Neuron (in vitro differentiated cells): ENCODE data around the gene CCDC90B.
"Not testable (repeated sequence)": the region's sequence is repeated elsewhere in the genome, so short reads cannot be mapped to it uniquely, and the experiment has no call there.

Experiments
- H2AFZ ChIP-seq: one replicate; pipeline ENCODE4 v1.6.1; 2013; ENCODE audit warnings: low read depth, mild to moderate bottlenecking, inconsistent platforms, low read length, moderate library complexity
- H3K27me3 ChIP-seq: one replicate; pipeline ENCODE4 v1.6.1; 2013; ENCODE audit warnings: low read length; ENCODE audit not compliant: insufficient read depth
- H3K36me3 ChIP-seq: one replicate; pipeline ENCODE4 v1.6.1; 2013; ENCODE audit warnings: low read length; ENCODE audit not compliant: insufficient read depth
- H3K4me1 ChIP-seq: one replicate; pipeline ENCODE4 v1.6.1; 2013; ENCODE audit warnings: low read length; ENCODE audit not compliant: insufficient read depth
- H3K4me3 ChIP-seq: 2 replicates; pipeline ENCODE4 v1.5.1; 2013; ENCODE audit warnings: mild to moderate bottlenecking, low read length, moderate library complexity
- H3K9me3 ChIP-seq: one replicate; pipeline ENCODE4 v1.6.1; 2013; ENCODE audit warnings: low read length

The CCDC90B gene

GRCh38 chr11:83285771-83286528 lies at the start of gene CCDC90B:
Gene CCDC90B (minus strand): TSS chr11:83286367. CDS start chr11:83285972, 395 bp downstream.
- H3K36me3 ChIP-seq: no peaks in the 10 kb centered on the region
- no peaks in the 10 kb centered on the region for H3K9me3 ChIP-seq
- peak within 1 kb of the TSS; percentile 88 for H2AFZ ChIP-seq
- no peaks in the 10 kb centered on the region for H3K27me3 ChIP-seq
- peak within 1 kb of the TSS; percentile 70 for H3K4me3 ChIP-seq
- peaks cover 31% of the 10 kb centered on the region for H3K4me1 ChIP-seq

GRCh38 chr11:83335446-83336070 lies 49.4 kb upstream of the CCDC90B start:
- Histone ChIP-seq H3K9me3 (no peaks in the 10 kb centered on the region), H3K4me1 (no peaks in the 10 kb centered on the region), H3K27me3 (no peaks in the 10 kb centered on the region), H3K36me3 (no peaks in the 10 kb centered on the region), H2AFZ (no peak overlapping the region), H3K4me3 (no peak overlapping the region)

- no peak overlapping the region for H2AFZ ChIP-seq
- no peak overlapping the region for H3K4me3 ChIP-seq
- no peaks in the 10 kb centered on the region for H3K27me3 ChIP-seq
- H3K4me1 ChIP-seq: no peaks in the 10 kb centered on the region
- no peaks in the 10 kb centered on the region for H3K9me3 ChIP-seq
- no peaks in the 10 kb centered on the region for H3K36me3 ChIP-seq
These were observed 44.1 kb upstream of the CCDC90B start for GRCh38 chr11:83330303-83330702.

GRCh38 chr11:83326326-83326725 lies 40.2 kb upstream of the CCDC90B start:
- no peaks in the 10 kb centered on the region for H3K27me3 ChIP-seq
- no peaks in the 10 kb centered on the region for H3K4me1 ChIP-seq
- H3K36me3 ChIP-seq: no peaks in the 10 kb centered on the region
- H3K9me3 ChIP-seq: no peaks in the 10 kb centered on the region
- no peak overlapping the region for H2AFZ ChIP-seq
- H3K4me3 ChIP-seq: no peak overlapping the region

- no peaks in the 10 kb centered on the region for H3K27me3 ChIP-seq
These were observed 33.2 kb upstream of the CCDC90B start for GRCh38 chr11:83319346-83319745.

GRCh38 chr11:83318931-83319330 lies 32.8 kb upstream of the CCDC90B start:
- no peaks in the 10 kb centered on the region for H3K36me3 ChIP-seq
- H2AFZ ChIP-seq: no peak overlapping the region
- no peaks in the 10 kb centered on the region for H3K27me3 ChIP-seq
- no peaks in the 10 kb centered on the region for H3K4me1 ChIP-seq
- H3K4me3 ChIP-seq: no peak overlapping the region
- peaks cover 3% of the 10 kb centered on the region for H3K9me3 ChIP-seq

More at GRCh38 chr11:83319346-83319745, 33.2 kb upstream of the CCDC90B start:
- H3K36me3 ChIP-seq: no peaks in the 10 kb centered on the region
- no peak overlapping the region for H2AFZ ChIP-seq
- no peaks in the 10 kb centered on the region for H3K4me1 ChIP-seq
- peaks cover 3% of the 10 kb centered on the region for H3K9me3 ChIP-seq
- H3K4me3 ChIP-seq: no peak overlapping the region

GRCh38 chr11:83317757-83318690 lies 31.9 kb upstream of the CCDC90B start:
- H3K4me3 ChIP-seq: no peak overlapping the region
- peaks cover 3% of the 10 kb centered on the region for H3K9me3 ChIP-seq
- no peaks in the 10 kb centered on the region for H3K27me3 ChIP-seq
- H2AFZ ChIP-seq: no peak overlapping the region
- H3K36me3 ChIP-seq: no peaks in the 10 kb centered on the region
- no peaks in the 10 kb centered on the region for H3K4me1 ChIP-seq

- not testable (repeated sequence) for H3K27me3 ChIP-seq, H3K4me3 ChIP-seq, H3K36me3 ChIP-seq, H3K4me1 ChIP-seq, H2AFZ ChIP-seq, H3K9me3 ChIP-seq
These were observed 30.7 kb upstream of the CCDC90B start for GRCh38 chr11:83316897-83317268.

- not testable (repeated sequence) for H3K36me3 ChIP-seq, H3K4me3 ChIP-seq, H2AFZ ChIP-seq, H3K4me1 ChIP-seq, H3K27me3 ChIP-seq, H3K9me3 ChIP-seq
These were observed 30.2 kb upstream of the CCDC90B start for GRCh38 chr11:83316143-83316896.

GRCh38 chr11:83312430-83312829 lies 26.3 kb upstream of the CCDC90B start:
- H3K27me3 ChIP-seq: no peaks in the 10 kb centered on the region
- no peaks in the 10 kb centered on the region for H3K4me1 ChIP-seq
- H3K4me3 ChIP-seq: no peak overlapping the region
- no peaks in the 10 kb centered on the region for H3K36me3 ChIP-seq
- H2AFZ ChIP-seq: no peak overlapping the region
- peaks cover 2% of the 10 kb centered on the region for H3K9me3 ChIP-seq

GRCh38 chr11:83311701-83312100 lies 25.5 kb upstream of the CCDC90B start:
- Histone ChIP-seq H3K9me3 (peaks cover 2% of the 10 kb centered on the region), H3K27me3 (no peaks in the 10 kb centered on the region), H3K36me3 (no peaks in the 10 kb centered on the region), H3K4me1 (no peaks in the 10 kb centered on the region), H3K4me3 (no peak overlapping the region), H2AFZ (no peak overlapping the region)

GRCh38 chr11:83310718-83311117 lies 24.6 kb upstream of the CCDC90B start:
- H3K4me3 ChIP-seq: no peak overlapping the region
- H2AFZ ChIP-seq: no peak overlapping the region
- H3K27me3 ChIP-seq: no peaks in the 10 kb centered on the region
- H3K36me3 ChIP-seq: no peaks in the 10 kb centered on the region
- H3K4me1 ChIP-seq: no peaks in the 10 kb centered on the region
- peaks cover 2% of the 10 kb centered on the region for H3K9me3 ChIP-seq
